IPS DF 19.7 (cell line): ENCODE results near the gene PRLHR.

Experiments
- DNase-seq: peaks from one replicate; pipeline ENCODE4 v3.0.0-alpha.2; 2013; ENCODE audit warnings: low read depth, low spot score

Gene PRLHR

DNA sequence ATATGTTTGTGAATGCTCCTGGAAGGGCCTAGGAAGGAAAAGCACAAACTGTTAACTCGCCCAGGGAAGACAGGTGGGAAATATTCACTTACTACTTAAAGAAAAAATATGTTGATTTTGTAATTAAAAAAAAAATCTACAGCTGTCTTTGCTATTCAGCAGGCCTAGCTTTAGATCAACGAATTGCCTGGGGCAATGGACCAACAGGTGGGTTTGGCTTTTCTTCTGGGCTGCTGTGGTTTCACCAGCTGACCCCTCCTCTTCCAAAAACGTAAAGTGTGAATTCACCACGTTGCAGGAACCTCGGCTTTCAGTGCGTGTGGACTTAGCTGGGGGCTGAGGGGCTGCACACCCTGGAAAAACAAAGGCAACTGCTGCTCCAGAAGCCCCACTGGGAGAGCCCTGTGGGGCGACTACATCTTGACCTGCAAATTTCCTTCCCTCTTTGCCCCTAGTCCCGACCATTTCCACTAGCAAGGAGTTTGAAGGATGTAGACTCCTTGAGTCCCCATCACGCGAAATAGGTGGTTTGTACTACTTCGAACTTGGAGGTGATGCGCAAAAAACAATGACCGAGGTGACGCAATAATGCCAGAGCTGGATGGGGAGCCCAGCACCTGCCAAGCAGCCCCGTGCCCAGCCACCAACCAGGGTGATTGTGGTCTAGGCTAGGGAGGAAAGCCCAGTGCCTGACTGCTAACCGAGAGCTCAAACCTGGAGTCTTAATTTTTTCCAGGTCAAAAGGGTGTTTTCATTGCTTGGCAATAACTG, 7.4 kb downstream of the PRLHR start:
- DNase-seq: no peak

DNA sequence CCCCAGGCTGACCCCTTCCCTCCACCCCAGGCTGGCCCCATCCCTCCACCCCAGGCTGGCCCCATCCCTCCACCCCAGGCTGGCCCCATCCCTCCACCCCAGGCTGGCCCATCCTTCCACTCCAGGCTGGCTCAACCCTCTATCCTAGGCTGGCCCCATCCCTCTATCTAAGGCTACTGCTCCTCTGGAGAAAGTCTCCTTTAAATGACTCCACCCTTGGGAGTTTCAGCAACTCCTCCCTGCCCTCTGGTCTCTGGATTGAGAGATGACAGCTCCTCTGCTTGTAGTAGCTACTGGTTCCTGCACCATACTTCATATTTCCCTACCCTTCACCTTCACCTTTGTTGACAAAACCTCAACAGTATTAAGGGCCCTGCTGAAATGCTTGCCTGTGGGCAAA, 8.5 kb downstream of the PRLHR start:
- DNase-seq: no peak

DNA sequence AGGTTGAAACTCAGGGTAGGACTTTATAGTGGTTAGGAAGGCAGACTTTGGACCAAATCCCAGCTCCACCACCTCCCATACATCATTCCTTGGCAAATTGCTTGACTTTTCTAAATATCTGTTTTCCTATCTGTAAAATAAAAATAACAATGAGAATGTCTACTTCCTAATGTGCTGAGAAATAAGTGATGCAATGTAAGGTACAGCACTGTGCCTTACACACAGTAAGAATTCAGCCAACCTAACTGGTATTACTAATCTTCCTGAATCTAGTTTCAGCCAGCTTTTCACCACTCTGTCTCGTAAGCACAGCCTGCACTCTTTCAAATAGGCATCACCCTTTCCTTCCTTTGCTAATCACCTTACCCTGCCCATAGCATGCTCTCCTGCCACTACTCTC, 9.7 kb downstream of the PRLHR start:
- no peak for DNase-seq

DNA sequence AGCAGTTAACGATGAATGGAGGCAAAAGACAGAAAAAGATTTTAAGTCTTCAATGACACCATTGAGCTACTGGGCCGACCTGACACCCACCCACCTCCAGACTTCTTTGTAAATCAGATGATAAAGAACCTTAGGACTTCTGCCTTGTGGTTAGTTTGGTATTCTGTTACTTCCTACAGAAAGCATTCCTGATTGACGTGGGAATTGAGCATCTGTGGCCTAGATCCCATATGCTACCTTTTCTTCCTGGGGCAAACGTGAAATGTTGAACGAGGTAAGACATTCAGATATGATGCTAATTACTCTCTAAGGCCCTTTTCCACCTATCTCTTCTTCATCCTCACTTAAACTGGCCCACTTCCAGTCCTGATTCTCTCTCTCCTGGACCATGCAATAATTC, 10.2 kb downstream of the PRLHR start:
- DNase-seq: no peak

DNA sequence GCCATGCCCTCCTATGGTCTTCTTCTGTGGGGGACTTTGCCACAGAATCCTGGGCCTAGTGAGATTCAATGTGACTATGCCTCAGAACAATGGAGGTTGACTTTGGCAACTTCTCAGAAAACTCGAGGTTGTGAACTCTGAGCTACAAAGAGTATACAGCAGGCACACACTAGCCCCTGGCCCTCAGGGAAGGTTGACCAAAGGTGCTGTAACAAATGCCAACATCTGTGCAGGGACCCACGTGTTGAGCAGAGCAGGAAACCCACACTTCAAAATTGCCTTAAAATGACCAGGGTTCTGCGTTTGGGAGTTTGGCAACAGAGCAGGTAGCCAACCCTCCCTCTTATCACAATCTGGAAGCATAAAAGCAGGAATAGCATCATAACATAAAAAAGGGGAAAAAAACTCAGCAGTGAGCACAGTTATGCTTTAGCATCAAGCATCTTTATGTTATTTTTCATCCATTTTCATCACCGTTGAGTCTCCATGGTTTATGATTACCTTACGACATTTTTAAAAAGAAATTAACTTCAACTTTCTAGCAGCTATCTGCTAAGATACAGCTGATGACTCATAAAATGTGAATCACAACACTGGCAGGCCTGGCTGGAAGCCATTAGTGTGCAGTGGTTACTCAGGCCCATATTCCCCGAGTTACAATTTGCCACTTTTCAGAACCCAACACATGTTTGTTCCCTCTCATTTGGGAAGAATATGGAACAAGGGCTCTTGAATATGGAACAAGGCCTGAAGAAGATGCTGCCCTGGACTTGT, 11.1 kb downstream of the PRLHR start:
- no peak for DNase-seq

DNA sequence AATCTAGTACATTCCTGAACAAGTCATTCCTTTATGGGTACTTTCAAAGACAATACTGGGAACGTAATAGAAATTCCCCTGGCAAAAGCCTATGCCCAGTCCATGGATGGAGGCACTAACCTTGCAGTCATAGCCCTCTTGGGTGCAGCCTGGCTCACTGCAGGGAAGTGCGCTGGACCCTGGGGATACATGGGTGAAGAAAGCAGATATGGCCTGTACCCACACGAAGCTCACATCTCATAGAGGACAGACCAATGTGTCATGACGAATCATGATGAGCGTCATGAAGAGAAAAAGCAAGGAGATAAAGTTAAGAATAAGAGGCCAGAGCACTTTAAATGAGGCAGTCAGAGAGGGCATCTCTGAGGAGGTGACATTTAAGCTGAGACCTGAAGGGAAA, 11.8 kb downstream of the PRLHR start:
- DNase-seq: no peak

DNA sequence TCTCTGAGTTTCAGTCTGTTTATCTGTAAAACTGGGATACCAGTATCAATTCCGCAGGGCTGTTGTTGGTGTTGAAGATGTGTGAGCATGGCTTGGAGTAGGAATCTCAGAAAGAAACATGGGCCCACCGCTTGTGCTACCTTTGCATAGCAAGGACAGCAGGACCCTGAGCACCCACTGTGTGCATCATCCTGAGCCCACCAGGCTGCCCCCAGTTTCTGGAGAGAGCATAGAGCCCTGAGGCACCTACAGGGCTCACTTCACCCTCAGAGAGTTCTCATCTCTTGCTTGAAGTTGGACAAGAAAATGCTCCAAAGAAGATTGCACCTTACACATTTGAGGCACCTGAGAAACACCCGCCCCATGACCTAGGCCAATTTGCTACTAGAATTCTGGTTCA, 12.9 kb downstream of the PRLHR start:
- no peak for DNase-seq

DNA sequence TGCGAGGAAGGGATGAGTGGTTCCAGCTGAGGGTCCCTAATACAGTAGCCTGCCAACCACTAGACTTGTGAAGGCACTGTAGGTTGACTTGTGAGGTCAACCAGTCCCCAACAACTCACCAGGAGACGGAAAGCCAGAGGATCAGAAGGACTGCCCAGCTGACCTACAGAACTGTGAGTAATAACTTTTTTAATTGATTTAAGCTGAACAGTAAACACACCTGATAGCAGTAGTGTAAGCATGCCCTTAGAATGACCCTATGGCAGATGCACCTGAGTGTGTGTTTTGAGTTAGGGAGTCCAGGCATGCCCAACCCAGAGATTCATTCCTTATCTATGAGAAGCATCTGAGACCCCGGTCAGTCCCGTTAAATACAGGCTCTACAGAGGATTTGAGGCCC, 14.1 kb downstream of the PRLHR start:
- DNase-seq: no peak

DNA sequence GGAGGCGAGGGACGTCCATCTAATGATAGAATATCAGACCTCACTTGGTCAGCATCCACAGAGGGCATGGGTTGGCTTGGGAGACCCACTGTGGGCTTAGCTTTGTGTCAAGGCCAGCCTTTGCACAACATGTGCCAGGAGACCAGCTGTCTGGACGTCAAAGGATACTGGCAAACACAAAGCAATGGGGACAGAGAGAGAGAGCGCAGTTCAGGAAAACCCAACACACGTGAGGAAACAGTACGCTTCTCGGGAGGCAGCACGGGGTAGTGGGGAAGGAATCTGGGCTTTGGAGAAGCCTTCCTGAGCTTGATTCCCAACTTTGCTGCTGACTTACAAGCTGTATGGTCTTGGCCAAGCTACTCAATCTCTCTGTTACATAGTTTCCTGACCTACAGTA, 14.7 kb downstream of the PRLHR start:
- DNase-seq: no peak

DNA sequence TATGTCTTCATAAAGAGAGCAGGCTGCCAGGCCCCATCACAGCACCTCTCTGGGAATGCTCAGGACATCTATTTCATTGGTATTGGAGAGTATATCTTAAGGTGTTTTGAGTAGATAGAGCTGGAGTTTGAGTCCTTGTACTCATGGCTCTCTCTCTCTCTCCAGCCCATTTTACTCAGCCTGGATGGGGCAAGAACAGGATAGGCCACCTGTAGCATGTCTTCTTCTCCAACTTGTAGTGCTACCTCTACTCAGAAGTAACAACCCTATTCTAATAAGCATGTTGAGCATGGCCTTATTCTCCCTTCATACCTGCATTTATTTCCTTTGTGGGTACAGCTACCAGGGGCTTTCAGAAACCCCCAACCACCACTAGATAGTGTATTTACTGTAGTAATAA, 21.9 kb downstream of the PRLHR start:
- no peak for DNase-seq

DNA sequence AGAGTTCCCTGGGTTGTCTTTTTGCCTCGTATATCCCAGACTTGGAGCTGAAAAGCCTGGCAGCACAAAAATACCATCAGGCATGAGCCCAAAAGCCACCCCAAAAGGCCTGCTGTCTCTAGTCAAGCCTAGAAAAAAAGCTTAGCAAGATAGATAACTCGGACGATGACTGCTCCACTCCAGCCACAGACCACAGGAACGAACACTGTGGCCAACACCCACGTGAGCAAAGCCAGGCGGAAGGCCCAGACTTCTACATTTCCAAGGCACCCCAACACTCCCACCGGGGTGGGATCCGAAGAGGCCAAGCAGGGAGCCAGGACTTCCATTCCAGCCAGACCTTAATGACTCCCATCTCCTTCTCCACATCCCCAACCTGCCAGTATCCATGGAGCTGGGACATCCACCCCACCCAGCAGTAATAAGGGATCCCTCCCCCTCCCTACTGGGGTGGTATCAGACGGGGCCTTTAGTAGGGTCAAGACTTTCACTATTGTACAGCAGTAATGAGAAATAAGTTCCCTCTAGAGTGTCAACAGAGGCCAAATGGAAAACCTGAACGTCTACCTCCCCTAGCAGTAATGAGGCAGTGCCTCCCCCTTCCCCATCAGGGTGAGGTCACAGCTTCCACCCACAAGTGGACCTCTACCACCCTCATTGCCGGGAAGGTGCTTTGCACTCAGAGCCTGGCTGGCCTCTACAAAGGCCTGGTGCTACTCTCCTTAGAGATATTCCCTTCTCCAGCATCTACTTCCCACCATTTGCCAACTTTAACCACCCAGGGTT, 23.0 kb downstream of the PRLHR start:
- no peak for DNase-seq

DNA sequence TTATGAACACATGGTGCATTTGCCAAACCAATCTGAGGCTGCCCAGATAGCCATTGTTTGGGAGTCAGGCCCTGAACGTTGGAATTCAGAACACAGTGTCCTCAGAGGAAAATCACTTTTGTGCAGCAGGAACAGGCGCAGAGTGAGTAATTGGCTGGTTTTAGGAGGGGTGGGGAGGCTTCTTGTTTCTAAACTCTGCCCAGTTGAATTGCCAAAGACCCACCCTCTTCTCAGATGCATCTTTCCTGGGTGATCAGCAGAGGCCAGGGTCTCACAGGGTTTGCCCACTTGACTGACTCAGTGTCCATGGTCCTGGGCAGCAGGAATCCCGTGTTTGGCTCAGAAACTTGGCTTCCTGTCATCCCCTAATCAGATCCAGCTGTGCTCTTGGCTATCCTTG, 24.3 kb downstream of the PRLHR start:
- no peak for DNase-seq

DNA sequence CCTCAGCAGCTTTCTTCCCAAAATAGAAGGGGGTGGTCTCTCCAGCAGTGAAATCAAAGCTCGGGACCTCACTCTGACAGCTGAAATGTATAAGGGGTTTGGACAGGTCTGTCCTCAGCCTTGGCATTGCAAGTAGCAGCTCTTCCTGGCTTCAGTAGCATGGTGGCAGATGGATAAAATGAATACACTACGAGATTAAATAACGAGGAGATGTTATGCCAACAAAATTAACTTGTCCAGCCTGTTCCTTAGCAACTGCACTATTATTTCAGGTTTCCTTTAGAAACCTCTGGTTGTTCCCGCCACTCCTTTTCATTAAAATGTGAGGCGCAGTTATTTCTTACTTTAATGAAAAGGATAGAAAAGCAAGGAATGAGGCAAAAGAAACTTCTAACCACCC, 24.9 kb downstream of the PRLHR start:
- DNase-seq: no peak

DNA sequence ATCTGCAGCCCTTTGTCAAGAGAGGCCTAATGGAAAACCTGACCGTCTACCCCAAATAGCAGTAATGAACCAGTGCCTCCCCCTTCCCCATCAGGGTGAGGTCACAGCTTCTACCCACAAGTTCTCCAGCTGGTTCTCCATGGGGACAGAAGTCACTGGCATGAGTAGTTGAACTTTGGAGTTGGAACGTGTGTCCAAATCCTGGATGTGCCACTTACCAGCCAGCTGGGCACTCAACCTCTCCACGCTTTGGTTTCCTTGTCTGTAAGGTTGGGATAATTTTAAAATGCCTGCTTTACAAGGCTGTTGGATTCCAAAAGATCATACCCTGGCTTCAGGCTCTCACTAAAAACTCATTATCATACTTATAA, 25.6 kb downstream of the PRLHR start:
- no peak for DNase-seq

DNA sequence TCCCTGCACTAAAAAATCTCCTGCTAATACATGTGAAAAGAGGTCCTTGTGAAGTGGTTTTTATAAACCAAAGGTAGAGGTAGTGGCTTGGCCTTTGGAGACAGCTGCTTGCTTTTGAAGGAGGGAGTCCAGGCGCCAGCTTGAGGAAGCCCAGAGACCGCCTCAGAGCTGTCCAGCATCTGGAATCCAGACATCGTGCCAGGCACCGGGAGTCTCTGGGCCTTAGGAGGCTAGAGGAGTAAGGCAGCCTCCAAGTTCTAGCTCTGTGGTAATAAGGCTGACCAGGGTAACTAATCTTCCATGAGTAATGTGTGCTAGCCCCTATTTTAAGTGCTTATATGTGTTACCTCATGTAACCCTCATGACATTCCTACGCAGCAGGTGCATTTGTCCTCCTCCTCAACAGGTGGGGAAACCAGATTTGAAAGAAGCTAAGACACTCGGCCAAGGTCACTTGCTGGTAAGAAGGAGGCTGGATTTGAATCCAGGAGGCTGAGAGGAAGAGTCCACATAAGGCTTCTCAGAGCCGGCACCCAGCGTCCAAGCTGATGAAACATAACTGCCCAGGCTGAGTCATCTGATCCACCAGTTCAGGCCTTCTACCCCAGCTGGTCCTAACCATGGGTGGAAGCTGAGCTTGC, 26.1 kb downstream of the PRLHR start:
- no peak for DNase-seq

DNA sequence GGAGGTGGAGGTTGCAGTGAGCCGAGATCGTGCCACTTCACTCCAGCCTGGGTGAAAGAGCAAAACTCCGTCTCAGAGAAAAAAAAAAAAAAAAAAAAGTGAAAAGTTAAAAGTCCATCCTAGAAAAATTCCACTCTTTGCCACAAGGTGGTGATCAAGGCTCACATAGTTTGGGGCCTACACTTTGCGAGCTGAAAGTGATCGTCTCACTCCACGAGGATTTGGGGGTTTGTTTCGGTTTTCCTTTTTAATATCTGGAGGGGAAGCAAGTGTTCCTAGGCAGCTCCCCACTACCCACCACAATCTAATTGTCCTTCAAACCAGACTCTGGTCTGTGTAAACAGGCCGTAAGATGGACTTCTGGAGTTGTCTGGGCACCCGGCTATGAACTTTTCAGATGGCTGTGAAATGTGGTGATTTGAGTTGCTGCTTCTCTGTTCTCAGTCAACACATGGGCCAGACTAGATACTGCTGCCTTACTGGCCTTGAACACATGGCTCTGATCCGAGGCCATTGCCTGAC, 27.1 kb downstream of the PRLHR start:
- no peak for DNase-seq

DNA sequence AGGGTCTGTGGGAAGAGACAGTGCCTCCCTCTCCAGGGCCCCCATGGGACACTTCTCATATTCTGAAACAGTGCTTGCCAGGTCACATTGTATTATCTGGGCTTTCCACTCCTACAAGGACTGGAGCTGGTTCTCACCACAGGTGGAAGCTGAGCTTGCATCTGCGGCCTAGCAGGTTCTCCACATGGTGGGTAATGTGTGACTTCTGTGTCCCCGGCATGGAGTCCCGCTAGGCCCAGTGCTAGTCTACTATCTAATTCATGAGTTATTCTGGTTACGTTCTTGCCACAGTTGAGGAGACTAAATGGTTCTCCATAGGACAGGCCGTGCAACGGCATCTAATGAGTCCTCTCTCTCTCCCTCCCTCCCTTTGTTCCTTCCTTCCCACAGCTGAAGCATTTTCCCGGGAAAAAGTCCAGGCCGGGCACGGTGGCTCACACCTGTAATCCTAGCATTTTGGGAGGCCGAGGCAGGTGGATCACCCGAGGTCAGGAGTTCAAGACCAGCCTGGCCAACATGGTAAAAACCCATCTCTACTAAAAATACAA, 27.7 kb downstream of the PRLHR start:
- no peak for DNase-seq

DNA sequence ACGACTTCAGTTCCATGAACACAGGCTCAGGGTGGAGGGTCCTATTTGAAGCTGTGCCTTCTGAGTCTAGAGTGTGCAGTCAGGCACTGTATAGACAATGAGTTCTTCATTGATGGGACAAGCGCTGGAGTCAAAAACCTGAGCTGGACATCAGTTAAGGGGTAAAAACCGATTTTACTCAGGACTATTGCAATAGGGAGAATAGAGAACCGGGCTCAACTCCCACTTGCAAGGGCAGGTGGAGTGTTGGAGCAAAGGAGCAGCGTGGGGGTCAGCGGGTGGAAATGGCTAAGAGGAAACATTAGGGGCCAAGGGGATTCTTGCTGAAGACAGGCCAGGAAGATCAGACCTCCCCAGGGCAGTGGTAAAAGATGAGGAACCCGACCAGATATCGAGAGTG, 28.5 kb downstream of the PRLHR start:
- no peak for DNase-seq

DNA sequence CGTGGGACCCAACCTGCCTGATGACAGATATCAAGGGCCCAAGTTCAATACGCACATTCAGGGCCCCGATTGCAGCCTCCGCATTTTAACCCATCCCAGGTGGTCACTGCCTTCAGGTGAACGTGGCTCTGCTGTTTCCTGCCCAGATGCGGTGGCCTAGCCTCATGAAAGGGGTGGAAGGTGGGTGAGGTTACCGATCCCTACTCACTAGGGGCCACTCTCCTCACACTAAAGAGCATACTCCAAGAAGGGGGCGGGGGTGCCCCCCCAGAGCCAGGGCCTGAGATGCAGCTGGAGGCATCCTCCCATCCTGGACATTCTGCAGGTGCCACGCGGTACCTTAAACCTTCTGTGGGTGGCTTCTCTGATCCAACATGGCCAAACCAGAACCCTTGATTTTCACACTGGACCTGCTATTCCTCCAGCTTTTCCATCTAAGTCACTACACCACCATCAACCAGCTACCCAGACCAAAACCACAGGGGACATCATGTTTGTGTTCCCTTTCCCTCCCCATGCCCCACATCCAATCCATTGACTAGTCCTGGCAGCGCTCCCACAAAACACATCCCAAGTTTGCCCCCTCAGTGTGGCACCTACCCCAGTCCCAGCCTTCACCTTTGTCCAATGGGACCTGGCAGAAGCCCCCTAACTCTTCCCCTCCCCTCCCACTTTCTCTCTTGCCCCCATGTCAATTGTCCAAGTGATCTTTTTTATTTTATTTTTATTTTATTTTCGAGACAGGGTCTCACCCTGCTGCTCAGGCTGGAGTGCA, 30.0 kb downstream of the PRLHR start:
- DNase-seq: no peak

DNA sequence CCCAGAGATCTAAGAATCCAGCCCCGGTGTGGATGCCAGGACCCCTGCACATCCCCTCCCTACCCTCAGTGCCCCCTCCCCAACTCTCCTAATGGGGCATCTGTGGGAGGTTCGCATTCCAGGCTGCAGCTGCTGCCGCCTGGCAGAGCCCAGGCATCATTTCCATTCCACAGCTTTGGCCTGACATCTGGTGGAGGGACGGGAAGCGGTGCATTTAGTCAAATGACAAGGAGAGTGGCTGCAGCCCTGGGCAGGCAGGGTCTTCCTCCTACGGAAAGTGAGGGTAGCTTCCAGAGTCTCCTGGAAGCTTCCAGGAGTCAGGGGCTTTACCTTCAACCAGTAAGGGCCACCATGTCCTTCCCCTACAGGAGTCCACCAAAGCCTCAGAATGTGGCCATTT, 30.8 kb downstream of the PRLHR start:
- peak; percentile 56 for DNase-seq

DNA sequence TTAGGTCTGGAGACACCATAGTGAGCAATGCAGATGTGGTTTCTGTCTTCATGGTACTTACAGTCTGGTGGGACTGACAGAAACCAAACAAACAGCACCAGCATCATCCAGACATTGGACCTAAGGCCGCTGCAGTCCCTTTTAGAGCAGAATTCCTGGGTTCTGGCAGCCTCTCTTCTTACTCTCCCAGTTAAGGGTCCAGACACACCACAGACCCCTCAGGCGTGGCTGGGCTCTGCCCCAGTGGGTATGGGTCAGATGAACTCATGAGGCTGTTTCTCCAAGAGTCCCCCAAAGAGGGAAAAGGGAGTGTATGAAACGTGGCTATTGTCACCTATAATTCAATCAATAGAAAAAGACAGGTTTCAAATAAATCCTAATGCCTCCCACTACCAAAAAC, 31.3 kb downstream of the PRLHR start:
- DNase-seq: no peak
